A549 (cell line): ENCODE data around the gene PTPRD. TPM values are rescaled to one million over a fixed set of nuclear protein-coding genes. Genes with fewer than 3 reads are reported as not detected.

Source experiments
- ATAC-seq, 2 experiments: fragments of 200-7000 bp in 1 of 2; fragments of >200 bp in 1 of 2; cut with Nextera tagmentation in 1 of 2; cut with Tn5 transposase in 1 of 2; 3 replicates each; pipeline versions ENCODE4 v1.8.0 to v1.9.1; 2018 to 2020; ENCODE audit warnings: mild to moderate bottlenecking in 1 of 2, moderate library complexity in 1 of 2
- CTCF ChIA-PET: fragments of 300-600 bp; sonication (Branson Sonifier 250); formaldehyde crosslinking; extraction: SDS; loops from one replicate; lab custom pipeline; 2021; ENCODE audit warnings: antibody characterized with exemption, inconsistent platforms; lab: Yijun Ruan, JAX
- POLR2A ChIA-PET: fragments of 350-600 bp; formaldehyde crosslinking; extraction: SDS; loops from one replicate; lab custom pipeline; 2021; ENCODE audit warnings: antibody characterized with exemption, inconsistent platforms; lab: Yijun Ruan, JAX
- DNase-seq, 2 experiments: peaks; one replicate each; pipeline versions ENCODE4 v3.0.0 to v3.0.0-alpha.2; 2011 to 2016; ENCODE audit warnings: low read depth in 1 of 2, low spot score in 1 of 2
- FAIRE-seq: peaks from 2 replicates; lab custom pipeline; 2011; peaks lifted over from hg19 to GRCh38; lab: Jason Lieb, UNC
- H3K27ac ChIP-seq, 2 experiments: fragments of >200 bp; sonication (Bioruptor Twin); formaldehyde crosslinking; 3 replicates each; pipeline ENCODE4 v1.5.1; 2016 to 2017
- H3K4me1 ChIP-seq: fragments of >200 bp; sonication (Bioruptor Twin); formaldehyde crosslinking; 3 replicates; pipeline ENCODE4 v1.6.1; 2016
- H3K4me2 ChIP-seq: fragments of >200 bp; sonication (Bioruptor Twin); formaldehyde crosslinking; 3 replicates; pipeline ENCODE4 v1.6.1; 2016
- H3K4me3 ChIP-seq: fragments of >200 bp; sonication (Bioruptor Twin); formaldehyde crosslinking; 3 replicates; pipeline ENCODE4 v1.5.1; 2016
- H3K9me3 ChIP-seq: fragments of >200 bp; sonication (Bioruptor Twin); formaldehyde crosslinking; 3 replicates; pipeline ENCODE4 v1.6.1; 2016
- ATOH8 ChIP-seq: fragments of 250-450 bp; sonication (Bioruptor Pico); IDR thresholded peaks from 2 replicates; pipeline ENCODE4 v1.5.0; 2020; ENCODE audit warnings: low read depth, mild to moderate bottlenecking, moderate library complexity
- CBX8 ChIP-seq: fragments of 200-600 bp; sonication (generic); IDR thresholded peaks from 2 replicates; pipeline ENCODE4 v1.6.1; 2016
- CEBPB ChIP-seq, 2 experiments: fragments of >200 bp in 1 of 2; sonication (Bioruptor Twin) in 1 of 2; formaldehyde crosslinking in 1 of 2; IDR thresholded peaks; 2 replicates each; pipeline ENCODE4 v1.6.1; 2012 to 2016
- CHD2 ChIP-seq: fragments of 150-350 bp; IDR thresholded peaks from 2 replicates; pipeline ENCODE4 v1.6.1; 2014; ENCODE audit warnings: low read length; ENCODE audit not compliant: partially characterized antibody
- EHMT2 ChIP-seq: fragments of 200-600 bp; sonication (generic); IDR thresholded peaks from 2 replicates; pipeline ENCODE4 v1.6.1; 2016; ENCODE audit warnings: antibody characterized with exemption, low read depth, mild to moderate bottlenecking, moderate library complexity
- EP300 ChIP-seq, 2 experiments: fragments of >200 bp; sonication (Bioruptor Twin); formaldehyde crosslinking; IDR thresholded peaks; 2 replicates in 1 of 2; 3 replicates in 1 of 2; pipeline ENCODE4 v1.6.1; 2016 to 2017
- FOSL2 ChIP-seq, 2 experiments: fragments of 450-650 bp in 1 of 2; fragments of >200 bp in 1 of 2; sonication (Bioruptor Twin) in 1 of 2; formaldehyde crosslinking; IDR thresholded peaks; 2 replicates each; pipeline versions ENCODE4 v1.5.0 to v1.6.1; 2016 to 2020; ENCODE audit warnings: mild to moderate bottlenecking in 1 of 2, moderate library complexity in 1 of 2
- FOXS1 ChIP-seq: fragments of 250-450 bp; sonication (Bioruptor Pico); IDR thresholded peaks from 2 replicates; pipeline ENCODE4 v1.5.0; 2020; ENCODE audit warnings: mild to moderate bottlenecking, moderate library complexity
- HES2 ChIP-seq: fragments of >200 bp; sonication (Bioruptor Twin); formaldehyde crosslinking; IDR thresholded peaks from 2 replicates; pipeline ENCODE4 v1.6.1; 2016
- HOXA7 ChIP-seq: fragments of 250-450 bp; sonication (Bioruptor Pico); IDR thresholded peaks from 2 replicates; pipeline ENCODE4 v1.5.0; 2020; ENCODE audit warnings: mild to moderate bottlenecking, moderate library complexity
- HOXB13 ChIP-seq: fragments of 250-450 bp; sonication (Bioruptor Pico); IDR thresholded peaks from 2 replicates; pipeline ENCODE4 v1.5.0; 2020; ENCODE audit warnings: low read depth, mild to moderate bottlenecking, moderate library complexity
- HOXB5 ChIP-seq: fragments of 250-450 bp; sonication (Bioruptor Pico); IDR thresholded peaks from 2 replicates; pipeline ENCODE4 v1.5.0; 2020; ENCODE audit warnings: mild to moderate bottlenecking, moderate library complexity
- MAZ ChIP-seq: fragments of 150-350 bp; IDR thresholded peaks from 2 replicates; pipeline ENCODE4 v1.6.1; 2014; ENCODE audit warnings: antibody characterized with exemption, low read depth, low read length, borderline replicate concordance
- MYC ChIP-seq: IDR thresholded peaks from 2 replicates; pipeline ENCODE4 v1.6.1; 2012; ENCODE audit warnings: mild to moderate bottlenecking, inconsistent platforms, low read length, improper control_type of control experiment, borderline replicate concordance
- NPAS2 ChIP-seq: fragments of 250-450 bp; sonication (Bioruptor Pico); IDR thresholded peaks from 2 replicates; pipeline ENCODE4 v1.8.0; 2022; ENCODE audit warnings: mild to moderate bottlenecking, moderate library complexity, borderline replicate concordance
- NR3C1 ChIP-seq: fragments of >200 bp; sonication (Bioruptor Twin); formaldehyde crosslinking; IDR thresholded peaks from 3 replicates; pipeline ENCODE4 v1.6.1; 2017
- RARB ChIP-seq: fragments of 250-450 bp; sonication (Bioruptor Pico); IDR thresholded peaks from 2 replicates; pipeline ENCODE4 v1.8.0; 2021; ENCODE audit warnings: mild to moderate bottlenecking, moderate library complexity
- RCOR1 ChIP-seq: fragments of 150-350 bp; IDR thresholded peaks from 2 replicates; pipeline ENCODE4 v1.6.1; 2014; ENCODE audit warnings: antibody characterized with exemption, low read length, low read depth
- RFX5 ChIP-seq: fragments of 450-650 bp; IDR thresholded peaks from 2 replicates; pipeline ENCODE4 v1.7.1; 2014; ENCODE audit warnings: antibody characterized with exemption, mild to moderate bottlenecking, moderate library complexity
- SMC3 ChIP-seq: fragments of >200 bp; sonication (Bioruptor Twin); formaldehyde crosslinking; IDR thresholded peaks from 3 replicates; pipeline ENCODE4 v1.6.1; 2018; ENCODE audit warnings: inconsistent platforms
- ZC3H11A ChIP-seq: fragments of 450-650 bp; IDR thresholded peaks from 2 replicates; pipeline ENCODE4 v1.6.1; 2014; ENCODE audit warnings: antibody characterized with exemption, mild to moderate bottlenecking
- ZFP36 ChIP-seq: fragments of 450-650 bp; IDR thresholded peaks from 2 replicates; pipeline ENCODE4 v1.6.1; 2014; ENCODE audit warnings: borderline replicate concordance; ENCODE audit not compliant: partially characterized antibody
- ZSCAN20 ChIP-seq: fragments of 250-450 bp; sonication (Bioruptor Pico); IDR thresholded peaks from 2 replicates; pipeline ENCODE4 v1.8.0; 2022; ENCODE audit warnings: mild to moderate bottlenecking, moderate library complexity
- WGBS: methylation state at CpG from one replicate; pipeline ENCODE4 v1.1.6; 2017; ENCODE audit errors: missing lambda C conversion rate; 5-methylcytosine and 5-hydroxymethylcytosine counted together
- polyA plus RNA-seq, 4 experiments: library from polyadenylated mRNA; depleted of rRNA in 3 of 4; stranded (reverse); fragments of >200 nt; fragmentation: RNase III in 1 of 4; extraction: RNeasy Plus Mini Kit Qiagen cat#74134 plus additional on column Dnase treatment in 1 of 4; gene quantifications; 2 replicates in 3 of 4; 3 replicates in 1 of 4; pipeline ENCODE4 v1.2.3, GENCODE V29; 2011 to 2017
- TF ChIP-seq, protein P1 (sequence below): fragments of 200-600 bp; sonication (generic); IDR thresholded peaks from 2 replicates; pipeline ENCODE4 v1.6.1; 2016; ENCODE audit warnings: antibody characterized with exemption, mild to moderate bottlenecking, moderate library complexity
- TF ChIP-seq, protein P2 (sequence below): fragments of 450-650 bp; IDR thresholded peaks from 2 replicates; pipeline ENCODE4 v1.6.1; 2014; ENCODE audit warnings: antibody characterized with exemption

The PTPRD gene
- polyA plus RNA-seq, 2 of the 4 experiments (the other 2 are of a cell fraction) = 0.39 to 1.3 TPM

GRCh38 chr9:10232352-10232930 is 380.4 kb downstream of the PTPRD start:
- H3K4me2 ChIP-seq = no peak overlapping the region
- no peak overlapping the region for H3K4me3 ChIP-seq
- H3K9me3 ChIP-seq = no peaks in the 10 kb centered on the region
- ChIA-PET POLR2A (no interaction called here), CTCF (no interaction called here)
- WGBS = 4% methylated on average over 3 of the region's 3 CpGs
- no peaks in the 10 kb centered on the region for H3K4me1 ChIP-seq
- no peak overlapping the region for H3K27ac ChIP-seq
- no peak for DNase-seq
- FAIRE-seq = no peak
- TF ChIP-seq CEBPB (IDR thresholded peaks at IDR 0.05) (no peak), ZFP36 (no peak), NPAS2 (CRISPR knock-in tag) (no peak), RARB (CRISPR knock-in tag) (no peak), FOSL2 (IDR thresholded peaks at IDR 0.05) (no peak), FOSL2 (CRISPR knock-in tag; IDR thresholded peaks at IDR 0.05) (no peak), RFX5 (no peak), ZC3H11A (no peak), HOXB5 (CRISPR knock-in tag) (no peak), CBX8 (no peak), HOXB13 (CRISPR knock-in tag) (no peak), RCOR1 (no peak), EP300 (IDR thresholded peaks at IDR 0.05) (no peak), NR3C1 (no peak), ATOH8 (CRISPR knock-in tag) (no peak), FOXS1 (CRISPR knock-in tag) (no peak), EHMT2 (no peak), ZSCAN20 (CRISPR knock-in tag) (no peak)
- TF ChIP-seq, protein P1, sequence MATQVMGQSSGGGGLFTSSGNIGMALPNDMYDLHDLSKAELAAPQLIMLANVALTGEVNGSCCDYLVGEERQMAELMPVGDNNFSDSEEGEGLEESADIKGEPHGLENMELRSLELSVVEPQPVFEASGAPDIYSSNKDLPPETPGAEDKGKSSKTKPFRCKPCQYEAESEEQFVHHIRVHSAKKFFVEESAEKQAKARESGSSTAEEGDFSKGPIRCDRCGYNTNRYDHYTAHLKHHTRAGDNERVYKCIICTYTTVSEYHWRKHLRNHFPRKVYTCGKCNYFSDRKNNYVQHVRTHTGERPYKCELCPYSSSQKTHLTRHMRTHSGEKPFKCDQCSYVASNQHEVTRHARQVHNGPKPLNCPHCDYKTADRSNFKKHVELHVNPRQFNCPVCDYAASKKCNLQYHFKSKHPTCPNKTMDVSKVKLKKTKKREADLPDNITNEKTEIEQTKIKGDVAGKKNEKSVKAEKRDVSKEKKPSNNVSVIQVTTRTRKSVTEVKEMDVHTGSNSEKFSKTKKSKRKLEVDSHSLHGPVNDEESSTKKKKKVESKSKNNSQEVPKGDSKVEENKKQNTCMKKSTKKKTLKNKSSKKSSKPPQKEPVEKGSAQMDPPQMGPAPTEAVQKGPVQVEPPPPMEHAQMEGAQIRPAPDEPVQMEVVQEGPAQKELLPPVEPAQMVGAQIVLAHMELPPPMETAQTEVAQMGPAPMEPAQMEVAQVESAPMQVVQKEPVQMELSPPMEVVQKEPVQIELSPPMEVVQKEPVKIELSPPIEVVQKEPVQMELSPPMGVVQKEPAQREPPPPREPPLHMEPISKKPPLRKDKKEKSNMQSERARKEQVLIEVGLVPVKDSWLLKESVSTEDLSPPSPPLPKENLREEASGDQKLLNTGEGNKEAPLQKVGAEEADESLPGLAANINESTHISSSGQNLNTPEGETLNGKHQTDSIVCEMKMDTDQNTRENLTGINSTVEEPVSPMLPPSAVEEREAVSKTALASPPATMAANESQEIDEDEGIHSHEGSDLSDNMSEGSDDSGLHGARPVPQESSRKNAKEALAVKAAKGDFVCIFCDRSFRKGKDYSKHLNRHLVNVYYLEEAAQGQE = no peak
- ATAC-seq = no peak

DNA sequence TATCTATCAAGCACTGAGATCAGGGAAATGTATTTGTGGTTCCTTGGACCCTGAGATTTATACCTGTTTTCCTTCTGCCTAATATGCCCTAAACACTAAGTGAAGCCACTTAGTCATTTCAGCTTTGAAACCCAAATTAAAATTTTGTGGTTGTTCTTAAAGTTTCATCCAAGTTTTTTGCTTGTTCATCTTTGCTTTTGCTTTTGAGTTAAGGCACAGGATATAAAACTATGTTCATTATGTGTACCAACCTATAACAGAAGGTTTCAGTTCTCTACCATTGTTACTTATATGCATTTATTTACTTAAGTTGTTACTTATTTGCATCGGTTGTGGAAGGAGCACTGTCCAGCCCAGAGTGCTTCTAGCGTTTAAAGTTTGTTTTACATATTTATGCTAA is 382.3 kb downstream of the PTPRD start:
- POLR2A ChIA-PET = no interaction called here
- no peaks in the 10 kb centered on the region for H3K9me3 ChIP-seq
- WGBS = 8% methylated on average over 2 of the region's 2 CpGs
- no peak overlapping the region for H3K4me2 ChIP-seq
- no peaks in the 10 kb centered on the region for H3K4me1 ChIP-seq
- DNase-seq = no peak
- no peak for TF ChIP-seq HES2
- TF ChIP-seq RARB (CRISPR knock-in tag) = no peak
- TF ChIP-seq, protein P2, sequence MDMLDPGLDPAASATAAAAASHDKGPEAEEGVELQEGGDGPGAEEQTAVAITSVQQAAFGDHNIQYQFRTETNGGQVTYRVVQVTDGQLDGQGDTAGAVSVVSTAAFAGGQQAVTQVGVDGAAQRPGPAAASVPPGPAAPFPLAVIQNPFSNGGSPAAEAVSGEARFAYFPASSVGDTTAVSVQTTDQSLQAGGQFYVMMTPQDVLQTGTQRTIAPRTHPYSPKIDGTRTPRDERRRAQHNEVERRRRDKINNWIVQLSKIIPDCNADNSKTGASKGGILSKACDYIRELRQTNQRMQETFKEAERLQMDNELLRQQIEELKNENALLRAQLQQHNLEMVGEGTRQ = no peak
- no peak for TF ChIP-seq MYC
- TF ChIP-seq ATOH8 (CRISPR knock-in tag) = no peak
- TF ChIP-seq HOXB5 (CRISPR knock-in tag) = no peak
- TF ChIP-seq CHD2 = no peak
- no peak for TF ChIP-seq HOXA7
- no peak for TF ChIP-seq SMC3
- no peak for TF ChIP-seq MAZ
- TF ChIP-seq, all 56 proteins: peak for 0
- ATAC-seq (no peak), FAIRE-seq (no peak)
- Histone ChIP-seq H3K4me3 (no peak overlapping the region), H3K27ac (no peak overlapping the region)
- CTCF ChIA-PET = no interaction called here
